ENCODE results near the gene CACNA1A.
A peak's percentile ranks its signal among the peaks of the same experiment; 100 is the strongest.
"Not testable (repeated sequence)": the region's sequence is repeated elsewhere in the genome, so short reads cannot be mapped to it uniquely, and the experiment has no call there.

The CACNA1A gene

DNA sequence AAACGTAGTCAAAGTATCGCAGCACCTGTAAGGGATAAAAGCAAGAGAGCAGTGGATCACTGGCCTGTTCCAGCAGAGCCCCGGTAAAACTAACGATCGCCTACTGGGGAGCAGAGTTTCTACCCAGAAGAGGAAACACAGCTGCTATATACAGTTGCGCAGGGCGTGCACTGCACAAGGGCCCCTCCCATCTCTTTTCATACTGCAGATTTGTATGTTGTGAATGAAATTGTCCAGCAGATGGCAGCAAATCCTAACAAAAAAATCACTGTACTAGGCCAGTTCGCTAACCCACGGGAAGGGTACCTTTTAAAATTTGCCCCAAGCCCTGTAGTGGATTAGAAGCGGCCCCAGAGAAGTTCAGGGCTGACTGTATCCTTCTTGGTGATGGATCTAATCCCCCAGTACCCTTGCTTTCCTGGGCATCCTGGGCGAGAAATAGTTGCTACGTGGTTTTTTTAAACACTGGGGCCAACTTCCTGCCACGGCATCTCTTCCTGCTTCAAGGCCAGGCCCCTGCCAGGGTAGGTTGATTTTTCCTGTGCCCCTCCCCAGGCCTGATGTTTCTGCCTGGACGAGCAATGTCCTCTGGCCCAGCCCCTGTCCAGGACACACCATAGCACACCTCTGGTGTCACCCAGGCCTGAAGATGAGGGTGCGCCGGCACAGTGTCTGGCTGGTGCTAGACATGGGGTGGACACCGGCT, 229.0 kb downstream of the CACNA1A start:
- DNase-seq (ENCODE audit: low read depth), result no peak

DNA sequence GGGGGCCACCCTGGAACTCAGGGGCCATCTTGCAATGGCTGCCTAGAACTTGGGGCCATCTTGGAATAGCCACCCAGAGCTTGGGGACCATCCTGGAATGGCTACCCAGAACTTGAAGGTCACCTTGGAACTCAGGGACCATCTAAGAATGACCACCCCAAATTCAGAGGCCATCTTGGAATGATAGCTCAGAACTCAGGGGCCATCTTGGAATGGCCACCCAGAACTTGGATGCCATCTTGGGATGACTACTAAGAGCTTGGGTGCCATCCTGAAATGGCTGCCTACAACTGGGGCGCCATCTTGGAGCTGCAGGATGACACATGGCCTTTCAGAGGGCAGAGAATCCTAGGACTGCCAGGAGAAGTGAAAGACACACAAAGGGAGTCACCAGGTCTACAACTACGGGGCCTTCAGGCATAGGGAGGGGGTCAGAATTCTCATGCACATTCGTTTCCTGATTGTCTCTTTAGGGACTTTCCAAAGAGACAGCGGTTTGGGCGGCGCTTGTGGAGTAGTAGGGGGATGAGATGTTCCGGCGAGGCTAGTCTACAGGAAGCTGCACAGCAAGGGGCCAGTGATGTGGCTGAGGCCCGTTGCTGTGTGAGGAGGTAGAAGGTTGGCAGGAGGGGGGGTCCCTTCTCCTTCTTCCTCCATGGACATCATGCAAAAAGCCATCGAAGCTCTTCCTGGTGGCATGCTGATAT, 231.1 kb downstream of the CACNA1A start:
- no peak for DNase-seq (ENCODE audit: low read depth)

DNA sequence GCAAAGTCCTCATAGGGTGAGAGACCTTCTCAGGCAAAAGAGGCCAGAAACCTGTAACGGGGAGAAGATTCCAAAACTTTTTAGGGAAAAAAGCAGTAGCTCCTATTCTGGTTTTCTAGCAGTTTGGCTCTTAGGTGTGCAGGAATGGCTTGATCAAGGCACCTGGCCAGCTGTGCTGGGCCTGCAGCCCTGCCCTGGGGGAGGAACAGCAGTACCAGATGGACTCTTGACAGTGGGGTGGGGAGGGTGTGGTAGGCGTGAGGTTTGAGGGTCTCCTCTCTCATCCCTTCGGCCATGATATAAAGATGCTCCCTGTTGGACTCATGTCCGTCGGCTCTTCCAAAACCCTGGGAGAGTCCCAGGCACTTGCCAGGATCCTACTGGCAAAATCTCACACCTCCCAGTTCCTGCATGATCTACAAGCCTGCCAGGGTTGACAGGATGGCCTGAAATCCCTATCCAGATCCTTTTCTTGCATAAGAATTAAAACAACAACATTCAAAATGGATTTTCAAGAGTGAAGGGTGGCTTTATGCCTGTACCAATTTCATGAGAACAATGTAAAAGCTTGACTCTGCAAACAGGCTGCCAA, 235.7 kb downstream of the CACNA1A start:
- DNase-seq (ENCODE audit: low read depth), result no peak

DNA sequence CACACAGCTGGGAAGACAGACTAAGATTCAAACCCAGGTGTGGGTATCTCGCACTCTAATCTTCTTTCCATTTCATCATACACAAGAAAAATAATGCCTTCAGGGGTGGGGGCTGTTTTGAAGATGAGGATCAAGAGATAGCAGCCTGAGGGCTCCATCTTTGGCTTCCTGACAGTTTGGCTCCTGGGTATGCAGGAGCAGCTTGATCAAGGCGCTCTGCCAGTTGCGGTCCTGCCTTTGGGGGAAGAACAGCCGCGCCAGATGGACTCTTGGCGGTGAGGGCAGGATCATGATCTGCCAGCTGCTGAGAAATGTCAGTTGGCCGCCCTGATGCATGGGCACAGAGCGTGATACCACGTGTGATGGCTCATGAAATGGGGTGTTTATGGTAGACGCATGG, 236.9 kb downstream of the CACNA1A start:
- DNase-seq (ENCODE audit: low read depth), result no peak

DNA sequence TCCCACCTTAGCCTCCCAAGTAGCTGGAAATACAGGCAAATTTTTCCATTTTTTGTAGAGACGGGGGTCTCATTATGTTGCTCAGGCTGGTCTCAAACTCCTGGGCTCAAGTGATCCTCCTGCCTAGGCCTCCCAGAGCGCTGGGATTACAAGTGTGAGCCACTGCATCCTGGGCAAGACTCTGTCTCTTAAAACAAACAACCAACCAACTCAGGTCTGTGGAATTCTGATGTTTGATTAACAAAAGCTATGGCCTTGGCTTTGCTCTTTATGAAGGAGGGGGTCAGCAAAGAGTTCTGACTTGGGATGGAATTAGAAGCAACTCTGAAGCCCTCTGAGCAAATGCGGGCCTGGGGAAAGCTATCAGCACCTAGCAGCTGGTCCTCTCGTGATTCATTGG, 238.4 kb downstream of the CACNA1A start:
- no peak for DNase-seq (ENCODE audit: low read depth)

DNA sequence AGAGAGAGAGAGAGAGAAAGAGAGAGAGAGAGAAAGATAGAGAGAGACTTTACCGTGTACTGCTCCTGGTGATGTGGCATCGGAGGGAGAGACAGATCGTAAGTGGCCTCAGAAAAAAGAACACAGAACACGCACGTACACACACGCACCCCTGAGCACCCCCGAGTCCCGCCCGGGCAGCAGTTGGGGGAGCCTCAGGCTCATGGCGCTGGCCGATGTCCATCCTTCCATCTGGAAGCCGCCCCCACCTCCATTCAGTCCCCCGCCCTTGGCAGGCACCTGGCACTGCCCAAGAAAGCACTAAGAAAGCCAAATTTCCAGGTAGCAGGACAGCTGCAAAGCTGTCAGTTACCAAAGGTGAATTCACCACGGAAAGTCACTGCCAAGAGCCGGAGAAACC, 239.1 kb downstream of the CACNA1A start:
- DNase-seq (ENCODE audit: low read depth), result no peak

DNA sequence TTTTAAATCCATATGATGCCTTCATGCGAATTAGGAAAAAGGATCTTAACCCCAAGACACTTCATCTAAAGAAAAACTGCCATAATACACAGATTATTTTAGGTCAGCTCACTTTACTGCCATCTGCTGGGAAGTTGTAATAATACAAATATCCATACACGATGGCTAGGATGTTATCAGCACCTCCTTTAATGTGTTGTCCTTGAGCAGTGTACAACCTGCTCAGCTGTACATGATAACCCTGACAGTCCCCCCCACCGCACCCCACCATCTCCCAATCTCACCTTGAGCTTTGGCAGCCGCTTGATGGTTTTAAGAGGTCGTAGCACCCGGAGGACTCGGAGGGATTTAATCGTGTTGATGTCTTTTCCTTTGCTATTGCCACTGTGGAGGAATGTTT, 243.8 kb downstream of the CACNA1A start:
- no peak for DNase-seq (ENCODE audit: low read depth)

DNA sequence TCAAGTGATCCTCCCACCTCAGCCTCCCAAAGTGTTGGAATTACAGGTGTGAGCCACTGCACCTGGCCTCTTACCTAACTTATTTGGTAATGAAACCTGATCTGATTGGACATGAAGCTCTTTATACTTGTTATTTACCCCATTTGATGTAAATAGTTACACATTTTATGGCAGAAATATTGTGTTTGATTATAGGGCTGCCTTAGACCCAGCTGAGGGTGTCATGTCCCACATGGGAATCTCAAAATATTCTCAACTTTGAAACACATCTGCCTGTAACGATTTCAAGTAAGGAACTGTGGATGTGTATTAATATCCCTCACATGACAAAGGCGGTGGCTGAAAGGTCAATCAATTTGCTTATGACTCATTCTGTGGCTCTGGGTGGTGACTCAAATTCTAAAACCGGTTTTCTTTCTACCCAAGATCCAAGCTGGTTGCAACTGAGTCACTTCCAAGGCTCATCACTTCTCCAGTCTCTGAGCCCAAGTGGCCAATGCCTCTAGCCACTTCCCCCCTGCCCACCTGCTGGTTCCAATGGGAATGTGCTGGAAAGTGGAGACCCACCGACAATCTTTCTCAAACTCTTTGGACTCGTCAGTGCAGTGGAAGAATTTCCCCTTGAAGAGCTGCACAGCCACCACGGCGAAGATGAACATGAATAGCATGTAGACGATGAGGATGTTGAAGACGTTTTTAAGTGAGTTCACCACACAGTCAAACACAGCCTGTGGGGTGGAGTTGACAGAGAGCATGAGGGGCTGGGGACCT, 245.2 kb downstream of the CACNA1A start:
- DNase-seq (ENCODE audit: low read depth), result no peak

DNA sequence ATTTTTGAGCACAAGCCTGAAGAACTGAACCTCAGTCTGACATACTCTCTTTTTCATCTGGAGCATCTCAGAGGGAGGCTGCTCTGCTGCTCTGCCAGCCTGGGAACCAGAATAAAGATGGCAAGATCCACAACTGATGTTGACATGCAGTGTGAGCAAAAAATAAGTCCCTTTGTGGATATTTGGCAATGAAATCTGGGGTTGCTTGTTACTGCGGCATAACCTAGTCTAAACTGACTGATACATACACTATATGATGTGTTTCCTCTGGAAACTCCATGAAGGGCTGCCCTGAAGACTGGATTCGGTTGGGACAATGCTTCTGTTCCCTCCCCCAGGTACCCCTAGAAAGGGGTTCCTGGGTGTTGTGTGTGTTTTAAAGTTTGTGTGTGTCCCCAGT, 249.4 kb downstream of the CACNA1A start:
- no peak for DNase-seq (ENCODE audit: low read depth)

DNA sequence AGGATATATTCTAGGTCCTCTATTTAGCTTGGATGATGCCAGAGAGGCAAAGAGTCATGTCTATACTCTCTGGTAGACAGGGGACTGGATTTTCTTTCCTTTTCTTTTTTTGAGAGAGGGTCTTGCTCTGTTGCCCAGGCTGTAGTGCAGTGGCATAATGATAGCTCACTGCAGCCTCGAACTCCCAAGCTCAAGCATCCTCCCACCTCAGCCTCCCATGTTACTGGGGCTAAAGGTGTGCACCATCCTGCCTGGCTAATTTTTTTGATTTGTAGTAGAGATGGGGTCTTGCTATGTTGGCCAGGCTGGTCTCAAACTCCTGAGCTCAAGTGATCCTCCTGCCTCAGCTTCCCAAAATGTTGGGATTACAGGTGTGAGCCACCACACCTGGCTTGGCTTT, 249.9 kb downstream of the CACNA1A start:
- DNase-seq (ENCODE audit: low read depth), result not testable (repeated sequence)

DNA sequence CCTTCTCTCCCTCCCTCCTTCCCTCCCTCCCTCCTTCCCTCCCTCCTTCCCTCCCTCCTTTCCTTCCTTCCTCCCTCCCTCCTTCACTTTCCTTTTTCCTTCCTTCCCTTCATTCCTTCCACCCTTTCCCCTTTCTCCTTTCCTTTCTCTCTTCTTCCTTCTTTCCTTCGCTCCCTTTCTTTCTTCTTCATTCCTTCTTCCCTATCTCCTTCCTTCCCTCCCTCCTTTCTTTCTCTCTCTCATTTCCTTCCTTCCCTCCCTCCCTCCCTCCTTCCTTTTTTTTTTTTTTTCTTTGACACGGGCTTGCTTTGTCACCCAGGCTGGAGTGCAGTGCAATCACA, 250.6 kb downstream of the CACNA1A start:
- DNase-seq (ENCODE audit: low read depth), result no peak

DNA sequence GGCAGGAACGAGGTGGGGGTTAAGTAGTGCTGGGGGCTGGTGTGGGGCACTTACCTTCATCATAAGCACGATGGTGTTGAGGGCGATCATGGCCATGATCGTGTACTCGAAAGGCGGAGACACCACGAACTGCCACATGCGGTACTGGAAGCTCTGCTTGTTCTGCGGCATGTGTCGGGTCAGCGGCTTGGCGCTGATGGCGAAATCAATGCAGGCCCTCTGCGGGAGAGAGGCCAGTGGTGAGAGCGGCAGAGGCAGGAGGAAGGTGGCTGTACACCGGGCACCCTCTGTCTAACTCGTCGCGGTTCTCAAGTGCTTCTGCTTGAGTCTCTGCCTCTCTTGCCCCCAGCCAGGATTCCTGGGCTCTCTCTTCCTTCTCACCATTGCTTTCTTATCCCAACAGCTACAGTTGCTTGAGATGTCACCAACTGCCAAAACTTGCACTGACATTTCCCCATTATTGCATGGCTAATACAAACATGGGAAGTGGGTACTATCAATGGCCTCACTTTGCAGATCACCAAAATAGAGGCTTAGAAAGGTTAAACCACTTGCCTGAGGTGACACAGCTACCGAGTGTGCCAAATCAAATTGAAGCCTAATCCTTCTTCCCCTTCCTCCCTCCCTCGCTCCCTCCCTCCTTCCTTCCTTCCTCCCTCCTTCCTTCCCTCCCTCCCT, 251.1 kb downstream of the CACNA1A start:
- no peak for DNase-seq (ENCODE audit: low read depth)

DNA sequence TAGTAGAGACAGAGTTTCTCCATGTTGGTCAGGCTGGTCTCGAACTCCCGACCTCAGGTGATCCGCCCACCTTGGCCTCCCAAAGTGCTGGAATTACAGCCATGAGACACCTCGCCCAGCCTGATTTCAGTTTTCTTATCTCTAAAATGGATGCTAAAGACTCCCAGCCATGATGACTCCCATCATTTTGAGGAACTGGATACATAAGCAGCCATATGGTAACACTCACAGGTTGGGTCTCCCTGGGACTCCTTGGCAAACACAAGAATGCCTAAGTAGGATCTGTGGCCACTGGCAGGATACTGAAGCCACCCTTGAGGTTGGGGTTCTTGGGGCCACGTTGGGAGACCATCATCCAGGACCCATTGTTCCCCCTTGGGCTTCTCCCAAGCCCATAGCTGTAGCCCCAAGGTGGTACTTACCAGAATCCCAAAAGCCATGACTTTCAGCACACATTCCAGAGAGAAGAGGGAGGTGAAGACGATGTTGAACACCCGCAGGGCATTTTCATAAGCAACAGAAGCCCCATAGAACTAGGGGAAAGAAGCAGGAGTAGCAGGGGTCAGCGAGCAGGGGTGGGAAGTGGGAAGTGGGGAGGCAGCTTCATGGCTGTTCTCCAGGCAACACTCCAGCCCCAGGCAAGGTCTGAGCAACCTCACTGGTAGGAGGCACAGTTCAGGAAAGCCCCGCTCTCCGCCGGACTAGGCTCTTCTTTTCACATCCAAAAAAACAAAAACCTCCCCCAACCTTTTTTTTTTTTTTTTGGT, 253.5 kb downstream of the CACNA1A start:
- DNase-seq (ENCODE audit: low read depth), result no peak

DNA sequence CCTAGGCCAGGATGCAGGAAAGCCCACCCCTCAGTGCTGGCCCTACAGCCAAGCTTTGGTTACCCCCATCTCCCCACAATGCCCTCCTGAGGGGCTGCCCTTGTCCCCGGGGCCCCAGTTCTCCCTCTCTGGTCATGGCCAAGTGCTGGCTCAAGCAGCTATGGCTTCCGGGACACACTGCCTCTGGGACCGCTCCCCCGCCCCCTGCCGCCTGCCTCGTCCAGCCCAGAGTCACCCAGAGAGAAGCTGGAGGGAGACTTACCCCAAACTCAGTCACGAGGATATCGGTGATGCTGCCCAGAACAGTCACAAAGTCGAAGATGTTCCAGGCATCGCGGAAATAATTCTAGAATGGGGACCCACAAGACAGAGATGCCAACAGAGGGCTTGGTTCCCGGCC, 261.4 kb downstream of the CACNA1A start:
- DNase-seq (ENCODE audit: low read depth), result no peak

DNA sequence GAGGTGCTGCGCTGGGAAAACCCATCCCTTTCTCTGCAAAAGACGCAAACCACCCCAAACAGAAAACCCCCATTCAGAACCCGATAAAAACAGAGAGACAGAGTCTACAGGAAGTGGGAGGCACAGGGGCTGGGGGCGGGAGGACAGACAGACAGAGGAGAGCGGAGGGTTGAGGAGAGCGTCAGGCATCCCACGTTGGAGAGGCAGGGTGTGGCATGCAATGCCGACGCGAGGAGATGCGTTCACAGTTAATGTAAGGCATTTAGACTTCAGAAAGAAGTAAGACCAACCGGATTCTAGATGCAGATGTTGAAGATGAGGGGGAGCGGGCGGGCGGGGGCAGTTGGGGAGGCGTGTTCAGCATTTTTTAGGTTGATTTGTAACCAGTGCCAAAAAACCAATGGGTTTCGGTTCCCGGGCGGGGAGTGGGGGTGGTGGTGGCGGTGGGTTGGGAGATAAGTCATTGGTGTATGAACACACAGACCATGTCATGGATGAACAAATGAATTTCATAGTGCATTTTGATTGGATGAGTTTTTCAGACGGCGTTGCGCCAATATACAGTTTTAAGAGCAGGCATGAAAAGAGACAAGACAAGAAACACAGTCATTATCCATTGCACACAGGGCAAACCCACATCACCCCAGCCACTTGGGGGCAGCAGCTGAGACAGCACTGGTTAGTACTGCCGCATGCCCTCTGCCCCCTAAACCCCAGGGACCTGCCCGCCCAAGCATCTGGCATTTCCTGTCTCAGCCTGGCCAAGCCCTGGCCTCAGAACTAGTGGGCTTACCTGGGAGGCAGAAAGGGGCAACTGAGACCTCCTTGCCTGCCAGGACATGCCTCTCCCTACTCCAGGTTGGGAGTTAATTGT, 264.8 kb downstream of the CACNA1A start:
- DNase-seq (ENCODE audit: low read depth), result no peak

DNA sequence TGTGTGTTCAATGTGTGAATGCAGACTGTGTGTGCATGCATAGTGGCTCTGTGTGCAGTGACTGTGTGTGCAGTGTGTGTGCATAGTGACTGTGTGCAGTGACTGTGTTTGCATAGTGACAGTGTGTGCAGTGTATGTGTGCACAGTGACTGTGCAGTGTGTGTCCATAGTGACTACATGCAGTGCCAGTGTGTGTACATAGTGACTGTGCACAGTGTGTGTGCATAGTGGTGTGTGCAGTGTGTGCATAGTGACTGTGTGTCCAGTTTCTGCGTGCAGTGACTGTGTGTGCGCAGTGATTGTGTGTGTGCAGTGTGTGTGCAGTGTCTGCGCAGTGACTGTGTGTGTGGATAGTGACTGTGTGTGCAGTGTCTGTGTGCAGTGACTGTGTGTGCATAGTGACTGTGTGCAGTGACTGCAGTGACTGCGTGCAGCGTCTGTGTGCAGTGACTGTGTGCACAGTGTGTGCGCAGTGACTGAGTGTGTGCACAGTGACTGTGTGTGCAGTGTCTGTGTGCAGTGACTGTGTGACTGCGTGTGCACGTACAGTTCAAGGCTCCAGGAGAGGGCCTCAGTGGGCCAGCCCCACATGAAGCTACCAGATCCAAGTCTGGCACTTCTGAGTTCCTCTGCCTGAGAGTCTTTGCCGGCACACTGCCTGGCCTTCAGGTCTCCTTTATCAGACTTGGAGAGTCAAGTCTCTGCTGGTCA, 265.8 kb downstream of the CACNA1A start:
- DNase-seq (ENCODE audit: low read depth), result no peak

DNA sequence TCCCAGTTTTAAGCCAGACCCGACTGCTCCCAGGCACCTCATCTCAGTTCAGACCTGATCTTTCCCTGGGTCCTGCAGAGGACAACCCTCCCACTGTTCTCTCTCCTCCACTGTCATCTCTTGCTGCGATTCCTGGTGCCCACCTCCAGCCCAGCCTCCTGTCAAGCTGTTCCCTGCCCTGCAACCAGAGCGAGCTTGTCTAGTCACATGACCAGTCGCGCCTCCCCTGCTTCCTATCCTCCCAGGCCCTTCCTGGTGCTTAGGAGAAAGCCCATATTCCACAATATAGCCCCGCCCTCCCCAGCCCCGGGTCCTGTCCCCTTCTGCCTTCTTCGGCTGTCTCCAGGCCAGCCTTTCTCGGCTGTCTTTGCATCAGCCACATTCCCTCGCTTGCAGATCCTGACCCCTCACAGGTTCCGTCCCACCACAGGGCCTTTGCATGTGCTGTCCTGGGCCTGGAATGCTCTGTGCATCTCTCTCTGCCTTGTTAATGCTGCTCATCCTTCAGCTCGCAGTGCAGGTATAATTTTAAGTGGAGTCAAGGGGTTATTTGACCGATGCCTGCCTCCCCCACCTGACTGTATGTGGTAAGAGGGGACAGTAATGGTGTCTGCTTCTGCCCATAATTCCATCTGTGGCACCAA, 267.3 kb downstream of the CACNA1A start:
- DNase-seq (ENCODE audit: low read depth), result no peak

DNA sequence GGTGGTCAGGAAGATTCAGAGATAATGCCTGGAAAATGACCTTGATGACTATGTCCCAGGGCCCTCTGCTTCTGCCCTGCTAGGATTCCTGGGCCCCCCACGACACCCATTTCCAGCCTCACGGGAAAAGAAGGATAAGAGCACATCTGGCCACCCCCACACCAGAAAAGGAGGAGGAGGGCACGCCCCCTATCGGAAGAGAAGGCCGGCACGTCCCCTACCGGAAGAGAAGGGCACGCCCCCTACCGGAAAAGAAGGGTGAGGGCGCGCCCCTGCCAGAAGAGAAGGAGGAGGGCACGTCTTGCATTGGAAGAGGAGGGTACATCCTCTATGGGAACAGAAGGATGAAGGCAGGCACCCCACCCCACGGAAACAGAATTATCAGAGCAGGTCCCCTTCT, 271.8 kb downstream of the CACNA1A start:
- peak; percentile 29 for DNase-seq (ENCODE audit: low read depth)

DNA sequence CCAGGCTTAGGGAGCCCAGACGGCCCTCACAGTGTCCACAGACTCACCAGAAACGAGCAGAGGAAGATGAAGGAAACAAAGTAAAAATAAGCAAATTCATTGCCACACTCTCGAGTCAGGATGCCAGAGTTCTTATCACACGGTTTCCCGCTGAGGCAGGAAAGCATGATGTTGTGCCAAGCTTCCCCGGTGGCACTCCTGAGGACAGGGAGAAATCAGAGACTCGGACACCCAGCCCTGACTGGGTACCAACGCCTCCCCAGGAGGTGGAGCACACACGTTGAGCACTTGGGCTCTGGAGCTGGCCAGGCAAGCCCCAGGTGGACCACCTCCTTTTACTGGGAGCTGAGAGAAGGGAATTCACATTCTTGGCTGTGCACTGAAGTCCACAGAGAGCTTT, 274.6 kb downstream of the CACNA1A start:
- no peak for DNase-seq (ENCODE audit: low read depth)

All from stimulated activated CD8-positive, alpha-beta memory T cell treated with anti-CD3 and anti-CD28 coated beads, Interleukin-15, amount 100 ng/mL, for 24 hours (primary cell).